ENCODE data around the gene COL3A1.

- no peak for TF ChIP-seq CTCF (IDR thresholded peaks at IDR 0.05)
- no peak for TF ChIP-seq POLR2A (IDR thresholded peaks at IDR 0.05)
- TF ChIP-seq POLR2AphosphoS5 (IDR thresholded peaks at IDR 0.05; ENCODE audit: insufficient read depth in 1 of 2, low read depth in 1 of 2) = no peak
Observed at GRCh38 chr2:188977317-188977716, 3.1 kb downstream of the COL3A1 start.

Data from vagina (tissue), 2 donors.